Heart right ventricle (tissue), 16 donors: ENCODE data around the gene SNX4. TPM values are rescaled to one million over a fixed set of nuclear protein-coding genes. Genes with fewer than 3 reads are reported as not detected.
"Not testable (repeated sequence)": the region's sequence is repeated elsewhere in the genome, so short reads cannot be mapped to it uniquely, and the experiment has no call there.

Experiments used
- ATAC-seq, 8 donors: fragments of 200-7000 bp; cut with Tn5 transposase; one replicate each; pipeline ENCODE4 v1.9.1; 2020; ENCODE audit warnings: mild to moderate bottlenecking in 8 of 8, moderate library complexity in 8 of 8, moderate number of reproducible peaks in 1 of 8
- DNase-seq, 2 donors: peaks; one replicate each; pipeline ENCODE4 v3.0.0-alpha.2; 2020
- H3K27ac ChIP-seq, 10 donors: fragments of 200-600 bp; sonication (generic) in 2 of 10; one replicate each; pipeline versions ENCODE4 v1.5.0 to v1.8.0; 2020 to 2022; ENCODE audit warnings: mild to moderate bottlenecking in 3 of 10
- H3K27me3 ChIP-seq, 7 donors: fragments of 200-600 bp; one replicate each; pipeline ENCODE4 v1.8.0; 2021 to 2022; ENCODE audit warnings: mild to moderate bottlenecking in 2 of 7
- H3K36me3 ChIP-seq, 9 donors: fragments of 200-600 bp; sonication (generic) in 1 of 9; one replicate each; pipeline versions ENCODE4 v1.5.0 to v1.8.0; 2020 to 2022; ENCODE audit warnings: mild to moderate bottlenecking in 2 of 9
- H3K4me1 ChIP-seq, 9 donors: fragments of 200-600 bp; sonication (generic) in 1 of 9; one replicate each; pipeline versions ENCODE4 v1.5.0 to v1.8.0; 2020 to 2022; ENCODE audit warnings: mild to moderate bottlenecking in 4 of 9
- H3K4me3 ChIP-seq, 10 donors: fragments of 200-600 bp; sonication (generic) in 2 of 10; one replicate each; pipeline versions ENCODE4 v1.5.0 to v1.8.0; 2020 to 2022; ENCODE audit warnings: mild to moderate bottlenecking in 7 of 10, moderate library complexity in 2 of 10
- H3K9me3 ChIP-seq, 11 donors: fragments of 200-600 bp in 10 of 11; sonication (generic) in 2 of 11; one replicate each; pipeline versions ENCODE4 v1.5.0 to v1.8.0; 2013 to 2022; ENCODE audit warnings: mild to moderate bottlenecking in 2 of 11, control low read depth in 1 of 11, moderate library complexity in 1 of 11
- CTCF ChIP-seq, 9 donors: fragments of 200-600 bp; sonication (generic) in 2 of 9; IDR thresholded peaks; one replicate each; pipeline versions ENCODE4 v1.5.0 to v1.8.0; 2021 to 2022; ENCODE audit warnings: antibody characterized with exemption in 9 of 9, mild to moderate bottlenecking in 5 of 9, moderate library complexity in 1 of 9
- WGBS, 2 donors: extraction: QIAGEN DNeasy Blood & Tissue Kit; methylation state at CpG; one replicate each; pipeline ENCODE4 v1.1.7; 2013; ENCODE audit warnings: inconsistent platforms in 1 of 2; 5-methylcytosine and 5-hydroxymethylcytosine counted together
- intact Hi-C, 10 donors: fragments of 100-400 bp; cut with DNase I; formaldehyde crosslinking; loops; one replicate each; pipeline versions ENCODE4 v1.11.1 to v1.14.2; 2022
- polyA plus RNA-seq, 2 donors: library from polyadenylated mRNA; stranded (reverse); fragments of 200-250 nt; gene quantifications; one replicate each; pipeline ENCODE4 v1.2.3, GENCODE V29; 2013
- total RNA-seq, 10 donors: library from RNA; stranded (reverse); fragmentation: NEBNext Ultra II Directional in 3 of 10; extraction: Animal tissue kit (Norgen Biotek cat#: 25700) in 3 of 10; gene quantifications; one replicate each; pipeline versions ENCODE4 v1.2.1 to v1.2.4, GENCODE V29; 2021 to 2023
- donor health status: Arrhythmogenic right ventricular cardiomyopathy.
- donor health status: ischemic (EF 13 %, LVEDD 7.1; RV severe dilation, severe dysfunction).
- donor health status: healthy with polysubstance abuse.
- donor health status: DM: no; HTN: yes; CAD: no.
- donor health status: DM: no; HTN: no; CAD: no.
- donor health status: ischemic (EF 25% LVEDD 6.9; RV normal size, moderate dysfunction).
- donor health status: ischemic (EF 25% LVEDD 5.7; RV mildly dilated, moderate dysfunction).
- donor health status: healthy.
- donor health status: DM: yes; HTN: yes; CAD: no.
- donor health status: Ischemic cardiomyopathy.
- donor health status: ischemic (EF 35%, LVEDD 5.7; RV mildly dilated, moderate dysfunction).
- donor health status: nonischemic (EF 11% LVEDD 7.7; RV severe dilation, severe dysfunction).
- donor health status: DM: yes; HTN: yes; CAD: no.
- donor health status: PGD.
- donor health status: ischemic (EF 29% LVEDD 5.4; RV normal size, mild dysfunction).
- donor health status: nonischemic (EF 23%, LVEDD 6.1; RV moderate dilation, normal function).

The SNX4 gene
- total and polyA plus RNA-seq, 12 donors = 15.4 to 25.1 (median 18.8) TPM

GRCh38 chr3:125406070-125406469, 113.9 kb downstream of the SNX4 start:
- Histone ChIP-seq H3K36me3 (no peaks in the 10 kb centered on the region), H3K9me3 (no peaks in the 10 kb centered on the region), H3K4me3 (no peak overlapping the region), H3K27me3 (peaks cover 0 to 4% (median 0%) of the 10 kb centered on the region in 7 donors), H3K4me1 (no peaks in the 10 kb centered on the region), H3K27ac (no peak overlapping the region)
- 92 to 95% methylated on average over 2 of the region's 2 CpGs for WGBS, 2 donors
- TF ChIP-seq CTCF (IDR thresholded peaks at IDR 0.05) = no peak
- ATAC-seq (no peak), DNase-seq (no peak)
- intact Hi-C loops = no loop called here

GRCh38 chr3:125405515-125405914, 114.5 kb downstream of the SNX4 start:
- H3K4me3 ChIP-seq = not testable (repeated sequence)

GRCh38 chr3:125403789-125404188, 116.2 kb downstream of the SNX4 start:
- no peaks in the 10 kb centered on the region for H3K9me3 ChIP-seq
- no peak for TF ChIP-seq CTCF (IDR thresholded peaks at IDR 0.05)
- no peak overlapping the region for H3K4me3 ChIP-seq
- no peak overlapping the region for H3K27ac ChIP-seq
- H3K36me3 ChIP-seq = no peaks in the 10 kb centered on the region
- H3K27me3 ChIP-seq = no peaks in the 10 kb centered on the region
- no peak for DNase-seq
- no peak for ATAC-seq
- WGBS, 2 donors = 86 to 91% methylated on average over 2 of the region's 2 CpGs
- intact Hi-C loops = no loop called here
- H3K4me1 ChIP-seq = no peaks in the 10 kb centered on the region

More at GRCh38 chr3:125405515-125405914, 114.5 kb downstream of the SNX4 start:
- H3K4me1 ChIP-seq, ATAC-seq, DNase-seq, H3K36me3 ChIP-seq, H3K27ac ChIP-seq, intact Hi-C loops, H3K27me3 ChIP-seq, H3K9me3 ChIP-seq: not testable (repeated sequence)
- 92% methylated on average over 4 of the region's 4 CpGs for WGBS, 2 donors

GRCh38 chr3:125402639-125403038, 117.4 kb downstream of the SNX4 start:
- no peak for ATAC-seq
- H3K36me3 ChIP-seq = no peaks in the 10 kb centered on the region
- WGBS, 2 donors = 78 to 81% methylated on average over 2 of the region's 2 CpGs

More at GRCh38 chr3:125402639-125403038, 117.4 kb downstream of the SNX4 start:
- no peak for DNase-seq
- intact Hi-C loops = no loop called here
- no peak for TF ChIP-seq CTCF (IDR thresholded peaks at IDR 0.05)
- no peak overlapping the region for H3K27ac ChIP-seq
- H3K4me1 ChIP-seq = no peaks in the 10 kb centered on the region
- H3K27me3 ChIP-seq = no peaks in the 10 kb centered on the region
- no peak overlapping the region for H3K4me3 ChIP-seq
- H3K9me3 ChIP-seq = no peaks in the 10 kb centered on the region
